Retinal pigment epithelial cell (primary cell): ENCODE results near the gene PARVB.

ENCODE experiments used
- DNase-seq: peaks from one replicate; pipeline ENCODE4 v3.0.0-alpha.2; 2010; ENCODE audit warnings: low read depth
- H3K4me3 ChIP-seq: 2 replicates; pipeline ENCODE4 v1.5.1; 2011; ENCODE audit warnings: mild to moderate bottlenecking, low read length, control low read depth, moderate library complexity
- CTCF ChIP-seq: conservative IDR thresholded peaks from 2 replicates; pipeline ENCODE4 v1.5.1; 2011; ENCODE audit warnings: low read depth, low read length, control low read depth, inconsistent platforms

PARVB gene

GRCh38 chr22:44155115-44155514 is 131.0 kb downstream of the PARVB start:
- H3K4me3 ChIP-seq, result no peak overlapping the region
- DNase-seq, result no peak
- no peak for TF ChIP-seq CTCF

- H3K4me3 ChIP-seq, result no peak overlapping the region
- no peak for DNase-seq
- no peak for TF ChIP-seq CTCF
These were observed 134.0 kb downstream of the PARVB start for GRCh38 chr22:44157916-44158618.

- TF ChIP-seq CTCF, result no peak
- DNase-seq, result no peak
- H3K4me3 ChIP-seq, result no peak overlapping the region
These were observed 134.7 kb downstream of the PARVB start for GRCh38 chr22:44158816-44159215.

GRCh38 chr22:44159221-44159620 is 135.1 kb downstream of the PARVB start:
- DNase-seq, result no peak
- no peak for TF ChIP-seq CTCF
- H3K4me3 ChIP-seq, result no peak overlapping the region

- H3K4me3 ChIP-seq, result no peak overlapping the region
- no peak for DNase-seq
- TF ChIP-seq CTCF, result no peak
These were observed 135.7 kb downstream of the PARVB start for GRCh38 chr22:44159811-44160210.

GRCh38 chr22:44160421-44160820 is 136.3 kb downstream of the PARVB start:
- no peak overlapping the region for H3K4me3 ChIP-seq
- DNase-seq, result no peak
- TF ChIP-seq CTCF, result no peak

GRCh38 chr22:44161673-44162072 is 137.6 kb downstream of the PARVB start:
- no peak overlapping the region for H3K4me3 ChIP-seq
- DNase-seq, result no peak
- no peak for TF ChIP-seq CTCF
